Left cardiac atrium (tissue), 4 donors: ENCODE measurements around the gene GRIFIN. TPM values are rescaled to one million over a fixed set of nuclear protein-coding genes. Genes with fewer than 3 reads are reported as not detected.

Experiments
- ATAC-seq, 2 donors: fragments of 200-7000 bp; cut with Tn5 transposase; one replicate each; pipeline ENCODE4 v1.9.1; 2020; ENCODE audit warnings: mild to moderate bottlenecking in 2 of 2, moderate library complexity in 2 of 2
- DNase-seq: peaks from one replicate; pipeline ENCODE4 v3.0.0-alpha.2; 2020
- intact Hi-C, 2 donors: fragments of 100-400 bp; cut with DNase I; formaldehyde crosslinking; loops; one replicate each; pipeline versions ENCODE4 v1.14.1 to v1.15.1; 2022 to 2023
- long read RNA-seq: library from polyadenylated mRNA; unstranded; transcript quantifications from one replicate; pipeline ENCODE4 v2.0.0, GENCODE V29; 2021
- total RNA-seq, 2 donors: library from RNA; stranded (reverse); fragmentation: NEBNext Ultra II Directional; extraction: Animal tissue kit (Norgen Biotek cat#: 25700); gene quantifications; one replicate each; pipeline ENCODE4 v1.2.1, GENCODE V29; 2021
- donor health status: DM: no; HTN: yes; CAD: no.
- donor health status: DM: no; HTN: yes; CAD: no; lungs with severe emphysema.
- donor health status: DM: yes; HTN: yes; CAD: no.
- donor health status: Dilated cardiomyopathy.

The GRIFIN gene, protein sequence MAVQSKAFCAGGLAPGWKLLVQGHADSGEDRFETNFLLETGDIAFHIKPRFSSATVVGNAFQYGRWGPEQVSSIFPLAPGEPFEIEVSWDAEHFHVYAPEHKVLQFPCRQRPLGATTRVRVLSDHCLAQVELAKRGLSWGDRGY
- total RNA-seq: not detected
- long read RNA-seq: 0 reads

DNA sequence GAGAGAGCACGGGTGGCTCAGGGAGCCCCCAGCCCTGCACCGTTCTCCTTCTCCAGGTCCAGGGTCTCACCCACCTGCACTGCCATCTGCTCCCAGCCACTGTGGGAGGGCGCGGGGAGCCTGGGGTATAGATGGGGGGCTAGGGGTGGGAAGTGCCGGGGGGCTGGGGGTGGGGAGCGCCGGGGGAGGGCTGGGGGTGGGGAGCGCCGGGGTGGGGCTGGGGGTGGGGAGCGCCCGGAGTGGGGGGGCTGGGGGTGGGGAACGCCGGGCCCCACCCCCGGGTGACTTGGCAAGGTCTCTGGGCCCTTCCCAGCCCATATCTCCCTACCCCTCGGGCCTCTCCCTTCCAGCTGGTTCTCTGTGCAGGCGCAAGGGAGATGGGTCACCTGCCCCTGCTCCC lies at the start of gene GRIFIN:
TSS of gene GRIFIN (minus strand) at position 101 of the 400 bp plus-strand sequence. CDS start at position 86, 15 bp downstream.
- ATAC-seq (no peak), DNase-seq (no peak)
- intact Hi-C loops: loop anchor here in 1 of 2 donors (10.0 kb wide), 1 partner anchor 209 kb away; the partner anchor contains the start of gene AMZ1

DNA sequence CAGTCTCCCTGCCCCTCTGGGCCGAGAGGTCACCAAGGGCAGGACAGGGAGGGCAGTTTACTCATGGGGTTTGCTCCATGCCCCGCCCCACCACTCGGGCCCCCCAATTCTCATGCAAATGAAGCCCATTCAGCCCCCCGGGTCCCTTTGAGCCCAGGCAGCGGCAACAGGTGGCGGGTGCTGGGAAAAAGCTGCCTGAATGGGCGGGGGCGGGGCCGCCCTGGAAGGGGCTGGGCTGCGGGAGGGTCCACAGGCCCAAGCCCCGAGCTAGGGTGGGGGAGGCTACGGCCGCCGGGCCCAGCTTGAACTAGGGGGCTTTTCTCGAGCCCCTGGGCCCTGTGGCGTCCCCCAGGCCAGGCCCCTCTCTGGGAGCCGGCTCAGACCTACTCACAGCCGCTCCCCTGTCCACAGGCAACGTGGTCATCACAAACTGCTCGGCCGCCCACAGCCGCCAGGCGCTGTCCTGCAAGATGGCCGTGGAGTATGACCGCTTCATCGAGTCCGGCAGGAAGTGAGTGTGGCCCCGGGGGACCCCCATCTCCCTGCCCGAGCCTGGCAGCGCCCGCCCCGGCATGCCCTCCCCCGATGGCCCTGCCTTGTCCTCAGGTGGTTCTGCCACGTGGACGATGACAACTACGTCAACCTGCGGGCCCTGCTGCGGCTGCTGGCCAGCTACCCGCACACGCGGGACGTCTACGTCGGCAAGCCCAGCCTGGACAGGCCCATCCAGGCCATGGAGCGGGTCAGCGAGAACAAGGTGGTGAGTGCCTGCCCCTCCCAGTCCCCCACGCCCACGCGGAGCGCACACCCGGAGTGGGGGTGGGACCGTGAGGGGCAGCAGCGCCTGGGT lies 48.8 kb upstream of the GRIFIN start:
- intact Hi-C loops: no loop called here
- no peak for ATAC-seq
- DNase-seq: no peak

DNA sequence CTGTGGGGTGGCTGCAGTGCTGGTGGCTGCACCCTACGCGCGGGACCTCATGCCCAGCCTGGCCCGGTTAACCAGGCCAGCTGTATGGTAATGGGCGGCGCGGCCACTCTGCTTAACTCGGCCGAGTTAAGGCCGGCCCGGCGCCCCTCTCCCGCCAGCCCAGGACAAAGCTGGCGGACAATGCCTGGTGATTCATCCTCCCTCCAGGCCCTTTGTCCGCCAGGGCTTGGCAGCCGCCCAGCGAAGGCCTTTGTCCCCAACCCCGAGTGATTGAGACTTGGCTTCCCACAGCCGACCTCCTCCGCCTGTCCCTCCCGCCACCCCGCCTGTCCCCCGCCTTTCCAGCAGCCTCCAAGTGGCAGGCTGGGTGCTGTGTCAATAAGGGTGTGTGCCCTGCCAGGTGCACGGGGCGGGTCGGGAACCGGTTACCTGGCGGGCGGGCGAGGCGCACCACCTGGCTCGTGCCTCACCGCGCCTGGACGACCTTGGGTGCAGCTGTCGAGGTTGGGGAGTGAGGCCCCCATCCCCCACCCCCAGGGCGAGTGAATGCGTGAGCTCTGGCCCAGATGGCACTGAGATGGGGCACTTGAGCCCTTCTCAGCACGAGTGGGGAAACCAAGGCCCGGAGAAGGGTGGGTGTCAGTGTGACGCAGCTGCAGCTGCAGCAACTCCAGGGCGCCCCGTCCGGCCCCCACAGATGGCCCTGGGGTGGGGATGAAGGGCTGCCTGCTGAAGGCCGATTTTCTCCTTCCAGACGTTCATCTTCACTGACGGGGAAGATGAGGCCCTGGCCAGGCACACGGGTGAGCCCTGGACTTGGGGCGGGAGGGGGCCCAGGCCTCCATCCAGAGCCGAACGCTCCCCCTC lies 48.0 kb upstream of the GRIFIN start:
- intact Hi-C loops: no loop called here
- DNase-seq (peak; percentile 87), ATAC-seq (peak; percentile 17 to 32)

DNA sequence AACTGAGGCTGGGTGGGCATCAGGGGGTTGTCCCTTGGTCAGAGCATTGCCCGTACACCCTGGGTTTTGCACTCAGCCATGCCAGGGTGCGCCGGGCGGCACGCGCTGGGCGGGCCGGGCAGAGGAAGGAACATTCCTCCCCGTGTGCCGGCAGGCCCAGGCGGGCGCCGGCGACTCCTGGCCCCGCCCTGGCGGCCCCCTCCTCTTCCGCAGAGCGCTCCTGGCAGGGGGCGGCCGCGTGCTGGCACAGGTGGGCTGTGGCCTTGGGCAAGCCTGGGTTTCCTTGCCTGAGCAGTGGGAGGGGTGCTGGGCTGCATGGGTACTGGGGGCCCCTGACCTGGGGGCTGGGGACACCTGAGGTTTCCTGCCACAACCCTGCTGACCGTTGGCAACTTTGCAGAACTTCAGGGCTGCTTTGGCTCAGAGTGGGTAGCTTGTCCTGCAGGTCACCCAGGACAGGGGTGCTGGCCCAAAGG lies 47.3 kb upstream of the GRIFIN start:
- no peak for DNase-seq
- intact Hi-C loops: no loop called here

DNA sequence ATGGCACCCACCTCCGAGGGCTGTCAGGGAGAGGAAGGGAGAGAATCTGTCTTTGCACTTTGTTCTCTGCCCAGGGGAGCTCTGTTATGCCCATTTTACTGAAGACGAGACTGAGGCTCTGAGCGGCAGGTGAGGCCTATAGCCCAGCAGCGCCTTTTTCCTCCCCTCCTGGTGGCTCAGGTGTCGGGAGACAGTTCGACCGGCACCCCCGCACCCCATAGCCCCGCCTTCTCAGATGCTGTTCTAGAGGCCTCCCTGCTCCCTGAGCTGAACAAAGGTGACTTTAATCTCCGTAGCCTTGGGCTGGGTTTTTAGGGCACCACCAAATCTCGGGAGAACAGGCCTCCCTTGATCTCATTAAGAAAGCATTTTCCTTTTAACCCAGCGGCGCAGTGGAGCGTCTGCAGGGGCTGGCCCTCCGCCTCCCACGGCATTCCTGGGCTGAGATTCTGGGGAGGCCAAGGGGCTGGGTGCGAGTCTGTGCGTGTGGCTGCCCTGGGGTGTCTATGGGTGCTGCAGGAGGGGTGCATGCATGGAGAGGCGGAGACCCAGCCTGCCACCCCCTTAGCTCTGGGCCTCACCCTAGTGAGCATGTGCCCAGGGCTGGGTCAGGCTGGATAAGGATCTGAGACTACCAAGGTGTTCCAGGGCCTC lies 46.7 kb upstream of the GRIFIN start:
- ATAC-seq (peak in 1 of 2 donors; percentile 0), DNase-seq (no peak)
- intact Hi-C loops: no loop called here

More for the DNA sequence above, 47.3 kb upstream of the GRIFIN start:
- peak in 1 of 2 donors; percentile 2 for ATAC-seq

DNA sequence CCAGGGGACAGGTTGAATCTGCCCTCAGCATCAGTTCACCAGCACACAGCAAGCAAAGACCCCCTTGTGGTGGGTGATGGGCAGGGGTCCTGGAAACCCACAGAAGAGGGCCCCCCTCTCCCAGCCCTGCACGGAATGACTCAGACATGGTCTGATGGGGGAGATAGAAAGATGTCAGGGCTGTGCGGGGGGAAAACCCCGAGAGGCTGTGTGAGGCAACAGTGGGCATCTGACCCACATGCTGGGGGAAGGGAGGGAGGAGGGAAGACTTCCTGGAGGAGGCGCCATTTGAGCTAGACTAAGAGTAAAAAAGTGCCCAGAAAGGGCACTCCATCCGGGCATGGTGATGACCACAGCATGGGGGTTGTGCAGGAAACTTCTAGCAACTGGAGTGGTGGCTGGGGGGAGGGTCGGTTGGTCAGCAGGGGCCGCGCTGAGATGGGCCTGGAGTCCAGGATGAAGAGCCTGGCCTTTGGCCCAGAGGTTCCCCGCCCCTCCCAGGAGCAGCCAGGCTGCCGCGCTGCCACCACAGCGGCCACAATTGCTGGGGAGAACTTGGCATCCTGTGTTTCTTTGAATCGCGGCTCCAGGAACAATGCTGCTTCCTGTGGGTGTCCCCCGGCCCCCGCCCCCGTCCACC lies 45.9 kb upstream of the GRIFIN start:
- DNase-seq (peak; percentile 68), ATAC-seq (peak; percentile 1 to 2)
- intact Hi-C loops: no loop called here

DNA sequence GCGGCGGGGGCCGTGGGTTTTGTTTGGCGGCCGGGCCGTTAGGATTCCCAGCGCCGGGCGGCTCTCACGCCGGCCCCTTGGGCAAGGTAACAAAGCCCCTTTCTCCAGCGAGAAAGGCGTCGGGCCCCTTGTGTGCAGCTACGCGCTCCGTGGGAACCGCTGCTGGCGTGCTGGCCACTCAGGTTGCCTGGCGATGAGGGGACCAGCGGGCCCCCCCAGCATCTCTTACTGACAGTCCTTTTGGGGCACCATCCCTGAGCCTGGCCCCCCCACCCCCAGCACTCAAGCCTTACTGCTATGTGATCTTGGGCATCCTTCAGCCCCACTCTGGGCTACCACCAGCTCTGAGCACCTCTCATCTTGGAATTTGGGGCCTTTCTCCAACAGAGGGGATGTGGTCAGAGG lies 45.1 kb upstream of the GRIFIN start:
- no peak for ATAC-seq
- DNase-seq: no peak
- intact Hi-C loops: no loop called here

DNA sequence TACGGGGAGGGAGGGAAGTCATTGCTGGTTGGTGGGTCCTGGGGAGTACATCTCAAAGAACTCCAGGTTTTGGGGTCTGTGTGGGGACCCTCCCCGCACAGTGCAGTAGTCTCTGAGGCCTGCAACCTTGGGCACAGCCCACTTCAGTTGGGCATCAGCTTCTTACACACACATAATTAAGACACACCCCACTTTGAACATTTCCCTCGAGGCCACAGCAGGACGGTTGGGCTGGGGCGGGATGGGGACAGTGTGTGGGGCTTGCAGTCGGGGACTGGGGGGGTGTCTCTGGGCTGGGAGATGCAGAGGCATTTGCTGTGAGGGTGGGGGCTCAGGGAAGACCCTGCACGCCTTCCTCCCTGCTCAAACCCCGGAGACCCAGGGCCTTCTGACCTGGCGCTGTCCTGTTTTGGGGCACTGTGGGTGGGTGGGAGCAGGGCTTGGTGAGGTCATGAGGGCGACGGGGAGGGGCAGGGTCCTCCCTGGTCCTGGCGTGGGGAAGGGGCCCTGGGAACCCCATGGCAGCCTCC lies 44.6 kb upstream of the GRIFIN start:
- intact Hi-C loops: no loop called here
- ATAC-seq (no peak), DNase-seq (no peak)

DNA sequence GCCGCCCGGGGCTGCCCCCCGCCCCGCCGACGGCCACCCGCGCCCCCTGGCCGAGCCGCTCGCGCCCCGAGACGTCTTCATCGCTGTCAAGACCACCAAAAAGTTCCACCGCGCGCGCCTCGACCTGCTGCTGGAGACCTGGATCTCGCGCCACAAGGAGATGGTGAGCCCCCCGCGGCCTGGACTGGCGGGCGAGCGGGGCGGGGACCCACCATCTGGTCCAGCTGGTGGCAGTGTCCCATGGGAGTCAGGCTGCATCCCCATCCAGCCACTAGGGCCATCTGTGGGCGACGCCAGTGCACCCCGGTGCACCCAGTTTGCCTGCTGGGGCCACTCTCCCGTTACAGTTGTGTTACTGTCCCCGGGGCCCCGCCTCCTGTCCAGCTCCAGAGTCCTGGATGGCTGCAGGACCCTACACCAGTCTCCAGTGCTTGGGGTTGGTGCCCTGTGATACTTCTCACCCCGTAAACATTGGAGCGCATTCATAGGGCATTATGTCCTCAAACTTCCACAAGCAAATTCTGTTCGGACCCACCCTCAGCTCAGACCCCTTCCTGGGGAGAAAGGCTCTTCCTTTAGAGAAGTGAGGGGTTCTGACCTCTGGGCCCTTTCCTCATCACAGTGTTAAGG lies 44.0 kb upstream of the GRIFIN start:
- intact Hi-C loops: no loop called here
- no peak for ATAC-seq

DNA sequence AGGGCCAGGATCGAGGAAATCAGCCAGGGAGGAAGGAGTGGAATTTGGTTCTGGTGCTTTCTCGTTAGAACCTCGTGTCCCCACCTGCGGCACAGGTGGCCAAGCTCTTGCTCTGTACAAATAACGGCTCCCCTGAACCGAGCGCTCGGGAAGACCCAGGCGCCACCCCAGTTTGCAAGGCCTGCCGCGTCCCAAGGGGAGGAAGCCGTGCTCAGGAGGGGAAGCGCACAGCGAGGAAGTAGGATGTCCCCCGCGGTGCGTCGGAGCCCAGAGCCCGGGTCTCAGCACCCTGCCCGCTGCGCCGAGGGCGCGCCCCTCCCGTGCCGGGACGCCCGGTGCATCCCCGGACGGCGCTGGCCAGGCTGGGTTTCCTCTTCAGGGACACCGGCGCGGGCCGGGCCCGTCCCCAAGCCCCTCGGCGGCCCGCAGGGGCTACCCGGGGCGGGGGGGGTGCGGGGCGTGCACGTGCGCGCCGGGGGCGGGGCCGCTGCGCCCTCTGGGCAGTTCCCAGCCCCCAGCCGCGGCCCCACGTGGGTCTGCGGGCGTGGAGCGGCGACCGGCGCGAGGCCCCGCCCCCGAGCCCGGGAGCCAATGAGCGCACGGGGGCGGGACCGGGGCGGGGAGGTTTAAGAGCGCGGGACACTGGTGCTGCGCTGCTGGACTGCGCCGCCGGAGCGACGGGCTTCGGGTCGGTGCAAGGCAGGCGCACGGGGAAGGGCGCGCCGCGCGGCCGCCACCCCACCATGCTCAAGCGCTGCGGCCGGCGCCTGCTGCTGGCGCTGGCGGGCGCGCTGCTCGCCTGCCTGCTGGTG lies 43.1 kb upstream of the GRIFIN start, which contains the start of gene LFNG:
TSS of gene LFNG (plus strand) at position 656 of the 812 bp plus-strand sequence. CDS start at position 744, 88 bp downstream.
- ATAC-seq: peak; percentile 83 to 88
- DNase-seq: peak; percentile 90
- intact Hi-C loops: no loop called here

More for the DNA sequence above, 44.0 kb upstream of the GRIFIN start:
- DNase-seq: no peak

DNA sequence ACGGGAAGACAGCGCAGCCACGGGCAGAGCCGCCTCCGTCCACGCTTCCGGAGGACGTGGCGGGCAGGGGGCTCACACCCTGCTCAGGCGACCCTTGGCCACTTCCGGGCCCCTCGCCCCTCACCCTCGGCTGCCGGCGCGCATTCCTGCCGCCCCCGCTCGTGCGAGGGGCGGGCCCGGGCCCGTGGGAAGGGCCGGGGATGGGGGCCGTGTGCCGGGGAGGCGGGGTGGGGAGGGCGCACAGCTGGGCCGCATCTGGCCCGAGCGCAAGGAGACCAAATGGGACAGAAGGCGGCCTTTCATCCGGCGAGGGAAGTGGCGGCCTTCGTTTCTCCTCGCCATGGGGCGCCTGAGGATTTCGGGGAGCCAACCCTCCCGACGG lies 42.5 kb upstream of the GRIFIN start:
- DNase-seq (no peak), ATAC-seq (peak; percentile 3 to 5)
- intact Hi-C loops: no loop called here

DNA sequence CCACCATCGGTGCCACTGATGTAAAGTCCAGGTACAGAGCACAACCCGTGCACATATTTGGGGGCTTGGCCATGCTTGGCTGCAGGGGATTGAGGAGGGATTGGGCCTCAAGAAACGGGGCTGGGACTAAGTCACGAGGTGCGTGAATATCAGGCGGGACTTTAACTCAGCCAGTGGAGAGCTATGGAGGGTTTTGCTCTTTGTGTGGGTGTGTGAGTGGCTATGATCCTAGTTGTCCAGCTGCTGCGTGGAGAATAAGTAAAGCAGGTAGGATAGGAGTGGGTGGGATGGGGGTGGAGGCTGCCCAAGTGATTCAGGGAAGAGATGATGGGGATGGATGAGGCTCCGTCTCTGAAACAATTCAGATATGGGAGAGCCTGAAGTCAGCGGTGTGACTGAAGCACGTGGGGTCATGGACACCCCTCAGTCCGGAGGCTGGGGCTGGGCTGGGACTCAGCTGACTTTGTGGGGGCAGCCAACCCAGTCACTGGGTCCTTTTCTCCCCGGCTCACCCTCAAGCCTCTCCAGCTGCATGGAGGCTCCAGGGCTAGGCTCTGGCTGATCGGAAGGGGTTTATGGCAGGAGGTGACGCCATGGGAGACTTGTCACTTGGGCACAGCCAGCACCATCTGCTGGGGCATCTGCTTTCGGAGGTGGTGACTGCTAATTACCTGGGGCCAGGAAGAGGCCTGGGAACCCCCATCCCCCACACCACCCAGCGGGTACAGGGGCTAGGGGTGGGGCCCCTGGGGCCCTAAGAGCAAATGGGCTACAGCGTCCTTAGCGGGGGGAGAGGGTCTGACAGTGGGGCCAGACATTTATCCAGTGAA lies 41.7 kb upstream of the GRIFIN start:
- DNase-seq (no peak), ATAC-seq (no peak)
- intact Hi-C loops: no loop called here

DNA sequence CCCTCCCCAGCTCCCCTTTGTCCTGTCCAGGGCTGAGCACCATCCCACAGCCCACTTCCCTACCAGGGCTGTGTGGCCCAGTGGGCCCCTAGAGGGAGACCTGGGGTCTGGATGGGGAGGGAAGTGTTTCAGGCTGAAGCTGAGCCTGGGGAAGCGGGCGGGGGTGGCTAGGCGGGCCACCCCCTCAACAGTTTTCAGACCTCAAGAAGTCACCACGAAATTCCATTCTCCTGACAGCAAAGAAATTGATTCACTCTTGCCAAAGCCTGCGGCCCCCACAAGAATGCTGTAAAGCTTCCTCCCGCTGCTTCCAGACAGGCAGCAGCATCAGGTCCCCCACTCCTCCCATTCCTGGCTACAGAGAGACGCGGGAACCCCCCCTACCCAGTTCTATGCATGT lies 40.8 kb upstream of the GRIFIN start:
- no peak for DNase-seq
- no peak for ATAC-seq
- intact Hi-C loops: no loop called here

DNA sequence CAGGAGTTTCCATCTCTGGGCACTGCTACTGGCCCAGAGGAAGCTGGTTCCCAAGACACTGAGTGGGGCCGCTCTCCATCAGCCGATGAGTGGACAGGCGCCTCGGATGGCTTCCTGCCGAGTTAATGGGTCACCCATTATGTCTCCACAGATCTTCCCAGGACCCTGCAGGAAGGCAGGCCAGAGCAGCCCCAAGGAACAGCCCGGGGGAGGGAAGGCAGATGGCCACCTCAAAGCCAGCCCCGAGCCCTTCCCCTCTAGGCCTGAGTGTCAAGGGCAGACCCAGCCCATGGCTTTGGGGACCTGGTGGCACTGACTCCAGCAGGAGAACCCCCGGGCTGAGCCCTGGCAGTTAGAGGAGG lies 40.0 kb upstream of the GRIFIN start:
- intact Hi-C loops: no loop called here
- ATAC-seq: no peak
- no peak for DNase-seq

DNA sequence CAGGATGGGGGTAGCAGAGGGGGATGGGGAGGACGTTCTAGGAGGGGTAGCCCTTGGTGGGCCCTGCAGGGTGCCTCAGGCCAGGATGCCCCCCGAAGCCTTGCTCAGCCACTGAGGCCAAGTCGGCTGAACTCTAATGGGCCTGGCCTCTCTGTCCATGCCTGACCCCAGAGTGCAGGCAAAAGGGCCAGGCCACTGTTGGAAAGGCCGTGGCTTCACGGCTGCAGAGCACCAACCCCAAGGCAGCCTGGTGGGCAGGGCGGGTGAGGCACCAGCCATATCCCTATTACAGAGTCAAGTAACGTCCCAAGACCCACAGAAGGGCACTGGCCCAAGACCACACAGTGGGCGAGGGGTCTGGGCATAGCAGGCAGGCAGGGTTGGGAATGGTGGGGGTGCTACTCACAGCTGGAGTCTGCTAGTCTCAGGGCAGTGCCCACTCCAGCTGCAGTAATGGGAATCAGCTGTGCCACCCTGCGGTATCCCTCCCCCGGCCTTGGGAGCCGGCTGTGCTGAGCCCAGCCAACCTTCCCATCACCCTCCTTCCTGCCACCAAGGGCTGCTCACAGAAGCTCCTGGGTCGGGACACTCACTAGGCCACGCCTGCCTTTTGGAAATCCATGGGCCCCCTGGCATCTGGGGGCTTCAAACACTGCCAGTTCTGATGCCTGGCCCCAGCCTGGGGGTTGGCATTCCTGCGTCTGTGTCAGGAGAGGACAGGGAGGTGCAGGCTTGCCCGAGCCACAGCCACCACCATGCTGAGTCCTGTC lies 39.4 kb upstream of the GRIFIN start:
- ATAC-seq (no peak), DNase-seq (no peak)
- intact Hi-C loops: no loop called here
